RWPE2 (cell line): Measurements from ENCODE around the gene AADACL3.

ENCODE experiments used
- ATAC-seq: fragments of 200-7000 bp; cut with Tn5 transposase; 3 replicates; pipeline ENCODE4 v1.9.1; 2021; ENCODE audit warnings: low read depth
- DNase-seq: peaks from one replicate; pipeline ENCODE4 v3.0.0-alpha.2; 2020; ENCODE audit warnings: low spot score
- H3K27ac ChIP-seq: fragments of 450-650 bp; 2 replicates; pipeline ENCODE4 v1.5.1; 2017; ENCODE audit warnings: mild to moderate bottlenecking; ENCODE audit not compliant: poor library complexity, severe bottlenecking
- H3K27me3 ChIP-seq: fragments of 250-450 bp; sonication (Bioruptor Pico); 2 replicates; pipeline ENCODE4 v1.5.1; 2021; ENCODE audit warnings: mild to moderate bottlenecking, moderate library complexity; ENCODE audit not compliant: insufficient read depth, poor library complexity, severe bottlenecking
- H3K36me3 ChIP-seq: fragments of 250-450 bp; sonication (Bioruptor Pico); 2 replicates; pipeline ENCODE4 v1.5.1; 2020; ENCODE audit warnings: low read depth, mild to moderate bottlenecking, moderate library complexity
- H3K4me1 ChIP-seq: fragments of 250-450 bp; sonication (Bioruptor Pico); 2 replicates; pipeline ENCODE4 v1.5.1; 2021; ENCODE audit warnings: mild to moderate bottlenecking, moderate library complexity; ENCODE audit not compliant: insufficient read depth, poor library complexity, severe bottlenecking
- H3K4me3 ChIP-seq: fragments of 250-450 bp; sonication (Bioruptor Pico); 2 replicates; pipeline ENCODE4 v1.5.1; 2021; ENCODE audit warnings: mild to moderate bottlenecking, moderate library complexity; ENCODE audit not compliant: severe bottlenecking
- H3K9me3 ChIP-seq: fragments of 250-450 bp; sonication (Bioruptor Pico); 2 replicates; pipeline ENCODE4 v1.5.1; 2021; ENCODE audit warnings: mild to moderate bottlenecking, moderate library complexity; ENCODE audit not compliant: severe bottlenecking
- CTCF ChIP-seq: fragments of 450-650 bp; IDR thresholded peaks from one replicate; pipeline ENCODE4 v1.5.1; 2017; ENCODE audit warnings: mild to moderate bottlenecking, moderate library complexity; ENCODE audit not compliant: poor library complexity, severe bottlenecking

The AADACL3 gene

GRCh38 chr1:12764016-12764415 lies 48.1 kb downstream of the AADACL3 start:
- ATAC-seq, result no peak
- TF ChIP-seq CTCF, result no peak
- no peak for DNase-seq
- Histone ChIP-seq H3K4me3 (no peak overlapping the region), H3K4me1 (no peaks in the 10 kb centered on the region), H3K27ac (no peak overlapping the region), H3K27me3 (peaks cover 13% of the 10 kb centered on the region), H3K9me3 (no peaks in the 10 kb centered on the region), H3K36me3 (no peaks in the 10 kb centered on the region)

GRCh38 chr1:12769031-12769430 lies 53.1 kb downstream of the AADACL3 start:
- Histone ChIP-seq H3K4me1 (no peaks in the 10 kb centered on the region), H3K27me3 (peaks cover 13% of the 10 kb centered on the region), H3K36me3 (no peaks in the 10 kb centered on the region), H3K27ac (no peak overlapping the region), H3K9me3 (peaks cover 2% of the 10 kb centered on the region), H3K4me3 (no peak overlapping the region)
- no peak for ATAC-seq
- no peak for DNase-seq
- TF ChIP-seq CTCF, result no peak

GRCh38 chr1:12769976-12770505 lies 54.1 kb downstream of the AADACL3 start:
- no peak for TF ChIP-seq CTCF
- ATAC-seq (no peak), DNase-seq (no peak)
- no peak overlapping the region for H3K4me3 ChIP-seq
- peaks cover 13% of the 10 kb centered on the region for H3K27me3 ChIP-seq
- no peaks in the 10 kb centered on the region for H3K36me3 ChIP-seq
- no peaks in the 10 kb centered on the region for H3K4me1 ChIP-seq
- H3K27ac ChIP-seq, result no peak overlapping the region
- peaks cover 2% of the 10 kb centered on the region for H3K9me3 ChIP-seq

GRCh38 chr1:12770620-12771019 lies 54.7 kb downstream of the AADACL3 start:
- Histone ChIP-seq H3K4me1 (no peaks in the 10 kb centered on the region), H3K4me3 (no peak overlapping the region), H3K9me3 (peaks cover 2% of the 10 kb centered on the region), H3K27ac (no peak overlapping the region), H3K27me3 (peaks cover 13% of the 10 kb centered on the region), H3K36me3 (no peaks in the 10 kb centered on the region)
- no peak for TF ChIP-seq CTCF
- no peak for ATAC-seq
- no peak for DNase-seq

GRCh38 chr1:12771186-12771585 lies 55.3 kb downstream of the AADACL3 start:
- H3K36me3 ChIP-seq, result no peaks in the 10 kb centered on the region

More at GRCh38 chr1:12771186-12771585, 55.3 kb downstream of the AADACL3 start:
- peaks cover 13% of the 10 kb centered on the region for H3K27me3 ChIP-seq
- no peak overlapping the region for H3K27ac ChIP-seq
- peaks cover 2% of the 10 kb centered on the region for H3K9me3 ChIP-seq
- H3K4me1 ChIP-seq, result no peaks in the 10 kb centered on the region
- TF ChIP-seq CTCF, result no peak
- DNase-seq (no peak), ATAC-seq (no peak)
- H3K4me3 ChIP-seq, result no peak overlapping the region
